Suppressor macrophage (primary cell): ENCODE results near the gene XPO5.
"Not testable (repeated sequence)": the region's sequence is repeated elsewhere in the genome, so short reads cannot be mapped to it uniquely, and the experiment has no call there.

ENCODE experiments used
- DNase-seq, 4 experiments: peaks; one replicate each; pipeline ENCODE4 v3.0.0-alpha.2; 2020 to 2022

Gene XPO5

DNA sequence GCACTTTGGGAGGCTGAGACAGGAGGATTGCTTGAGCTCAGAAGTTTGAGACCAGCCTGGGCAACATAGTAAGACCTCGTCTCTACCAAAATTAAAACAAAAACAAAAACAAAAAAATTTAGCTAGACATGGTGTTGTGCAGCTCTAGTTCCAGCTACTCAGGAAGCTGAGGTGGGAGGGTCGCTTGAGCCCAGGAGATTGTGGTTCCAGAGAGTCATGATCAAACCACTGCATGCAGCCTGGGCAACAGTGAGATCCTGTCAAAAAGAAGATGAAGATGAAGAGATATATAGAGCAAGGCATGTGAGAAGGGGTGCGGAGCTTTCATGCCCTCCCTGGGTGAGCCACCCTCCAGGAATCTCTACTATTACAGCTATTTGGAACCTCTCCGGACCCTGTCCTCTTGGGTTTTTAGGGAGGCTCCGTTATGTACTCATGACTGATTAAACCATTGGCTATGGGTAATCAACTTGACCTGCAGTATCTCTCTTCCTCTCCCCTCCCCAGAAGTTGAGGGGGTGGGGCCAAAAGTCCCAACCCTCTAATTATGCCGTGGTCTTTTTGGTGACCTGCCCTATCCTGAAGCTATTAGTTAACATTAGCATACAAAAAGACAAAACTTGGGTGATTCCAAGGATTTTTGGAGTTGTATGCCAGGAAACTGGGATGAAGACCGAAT is 9.2 kb upstream of the XPO5 start:
- DNase-seq: no peak

GRCh38 chr6:43582911-43583310 is 7.1 kb upstream of the XPO5 start:
- no peak for DNase-seq

- no peak for DNase-seq
Observed at GRCh38 chr6:43579171-43579570, 3.3 kb upstream of the XPO5 start.

GRCh38 chr6:43578748-43579147 is 2.9 kb upstream of the XPO5 start:
- DNase-seq: no peak

DNA sequence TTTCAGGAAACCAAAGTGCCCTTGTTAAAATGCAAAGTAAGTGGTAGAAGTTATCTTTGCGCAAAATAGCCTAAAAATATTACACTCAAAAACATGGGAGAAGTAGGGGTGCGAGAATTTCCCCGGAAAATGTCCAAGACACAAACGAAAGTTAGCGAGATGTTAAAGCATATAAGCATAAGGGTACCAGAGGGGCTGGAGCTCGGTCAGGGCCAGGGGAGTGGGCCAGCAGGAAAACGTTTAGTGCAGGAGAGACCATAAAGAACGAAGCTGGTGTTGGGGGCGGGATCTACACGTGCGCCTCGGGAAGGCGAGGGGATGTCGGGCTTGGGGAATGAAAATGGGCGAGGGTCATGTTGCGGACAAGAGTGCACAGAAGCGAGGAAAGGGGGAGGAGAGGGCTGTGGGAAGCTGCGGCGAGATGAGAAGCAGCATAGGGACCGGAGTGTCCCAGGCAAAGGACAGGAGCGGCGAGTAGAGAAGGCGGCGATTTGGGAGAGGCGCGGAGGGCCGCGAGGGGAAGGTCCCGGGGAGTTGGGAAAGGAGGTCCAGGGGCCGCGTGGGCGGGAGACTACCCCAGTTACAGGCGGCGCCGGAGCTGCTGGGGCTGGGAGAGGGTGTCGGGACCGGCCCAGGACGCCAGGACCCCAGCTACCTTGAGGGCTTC is 600 bp downstream of the XPO5 start:
- DNase-seq: peak; percentile 52 to 81 (median 70)

GRCh38 chr6:43572015-43572414 is 3.8 kb downstream of the XPO5 start:
- no peak for DNase-seq

- DNase-seq: peak in 3 of 4 experiments; percentile 3 to 11 (median 11)
Observed at GRCh38 chr6:43570876-43571441, 4.9 kb downstream of the XPO5 start.

DNA sequence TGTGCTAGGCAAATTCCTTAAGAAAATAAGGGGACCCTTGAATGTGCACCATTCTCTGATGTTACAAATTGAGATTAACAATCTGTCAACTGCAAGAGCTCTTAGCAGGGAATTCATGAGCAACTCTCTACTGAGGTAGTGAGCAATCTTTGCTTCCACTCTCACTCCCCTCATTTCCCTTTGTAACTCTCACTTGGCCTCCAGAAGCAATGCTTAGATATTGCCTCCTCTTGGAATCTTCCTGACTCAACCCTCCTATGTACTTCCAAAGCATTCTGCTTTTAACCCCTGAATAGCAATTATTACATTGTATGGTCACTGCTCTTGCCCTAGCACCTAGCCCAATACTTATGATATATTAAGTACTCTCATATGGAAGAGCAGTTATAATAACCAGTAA is 16.5 kb downstream of the XPO5 start:
- DNase-seq: no peak

DNA sequence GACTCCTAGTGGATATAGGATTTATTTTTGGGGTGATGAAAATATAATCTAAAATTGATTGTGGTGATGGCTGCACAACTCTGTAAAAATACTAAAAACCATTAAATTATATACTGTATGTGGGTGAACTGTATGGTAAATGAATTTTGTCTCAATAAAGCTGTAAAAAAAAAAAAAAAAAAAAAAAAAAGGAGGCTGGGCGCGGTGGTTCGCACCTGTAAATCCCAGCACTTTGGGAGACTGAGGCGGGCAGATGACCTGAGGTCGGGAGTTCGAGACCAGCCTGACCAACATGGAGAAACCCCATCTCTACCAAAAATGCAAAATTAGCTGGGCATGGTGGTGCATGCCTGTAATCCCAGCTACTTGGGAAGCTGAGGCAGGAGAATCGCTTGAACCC is 18.2 kb downstream of the XPO5 start:
- DNase-seq: not testable (repeated sequence)

DNA sequence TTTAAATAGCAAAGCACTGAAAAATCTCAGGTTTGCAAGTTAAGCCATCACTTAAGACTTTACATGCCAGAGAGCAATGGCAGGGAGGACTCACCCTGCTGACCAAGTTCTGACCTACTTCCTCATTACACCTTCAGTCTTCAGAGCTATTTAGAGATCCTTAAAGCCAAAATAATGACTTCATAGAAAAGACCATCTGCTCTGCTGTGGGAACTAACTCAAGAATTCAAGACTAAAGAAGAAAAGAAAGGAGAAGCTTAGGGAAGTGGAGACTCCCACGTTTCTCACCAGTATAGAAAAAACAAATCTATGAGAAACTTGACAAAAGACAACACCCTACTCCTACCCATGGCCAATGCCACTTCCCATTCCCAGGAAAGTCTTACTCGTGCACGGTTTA is 28.6 kb downstream of the XPO5 start:
- peak; percentile 29 to 66 (median 47) for DNase-seq

DNA sequence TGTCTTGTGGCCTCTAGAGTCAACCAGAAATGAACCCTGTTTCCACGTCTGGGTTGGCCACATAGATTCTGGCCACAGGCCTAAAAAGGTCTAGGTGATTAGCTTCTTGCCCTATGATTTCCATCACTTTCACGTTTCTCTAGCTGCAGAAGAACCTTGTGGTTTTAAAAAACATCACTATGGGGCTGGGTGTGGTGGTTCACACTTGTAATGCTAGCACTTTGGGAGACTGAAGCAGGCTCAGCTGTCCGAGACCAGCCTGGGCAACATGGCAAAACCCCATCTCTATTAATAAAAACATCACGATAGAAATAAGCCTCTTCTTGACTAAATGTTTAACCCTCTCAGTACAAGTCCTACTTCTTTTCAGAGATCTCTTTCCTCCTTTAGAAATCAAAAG is 31.4 kb downstream of the XPO5 start:
- DNase-seq: no peak

DNA sequence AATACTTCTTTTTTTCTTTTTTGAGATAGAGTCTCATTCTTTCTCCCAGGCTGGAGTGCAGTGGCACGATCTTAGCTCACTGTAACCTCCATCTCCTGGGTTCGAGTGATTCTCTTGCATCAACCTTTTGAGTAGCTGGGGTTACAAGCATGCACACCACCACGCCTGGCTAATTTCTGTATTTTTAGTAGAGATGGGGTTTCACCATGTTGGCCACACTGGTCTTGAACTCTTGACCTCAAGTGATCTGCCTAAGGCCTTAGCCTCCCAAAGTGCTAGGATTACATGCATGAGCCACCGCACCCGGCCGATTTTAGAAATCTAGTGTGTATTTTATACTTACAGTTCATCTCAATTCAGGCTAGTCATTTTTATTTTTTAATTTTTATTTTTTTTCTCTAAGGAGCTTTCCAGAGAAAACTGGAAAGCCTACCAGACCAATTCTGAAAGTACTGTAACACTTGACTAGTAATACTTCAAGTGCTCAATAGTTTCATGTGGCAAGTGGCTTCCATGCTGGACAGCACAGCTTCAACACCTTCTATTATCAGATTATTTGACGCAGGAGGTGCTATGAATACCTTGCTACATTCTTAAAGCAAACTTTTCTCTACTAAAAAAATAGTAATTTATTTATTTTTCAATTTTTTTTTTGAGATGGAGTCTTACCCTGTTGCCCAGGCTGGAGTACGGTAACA is 33.9 kb downstream of the XPO5 start:
- DNase-seq: no peak

DNA sequence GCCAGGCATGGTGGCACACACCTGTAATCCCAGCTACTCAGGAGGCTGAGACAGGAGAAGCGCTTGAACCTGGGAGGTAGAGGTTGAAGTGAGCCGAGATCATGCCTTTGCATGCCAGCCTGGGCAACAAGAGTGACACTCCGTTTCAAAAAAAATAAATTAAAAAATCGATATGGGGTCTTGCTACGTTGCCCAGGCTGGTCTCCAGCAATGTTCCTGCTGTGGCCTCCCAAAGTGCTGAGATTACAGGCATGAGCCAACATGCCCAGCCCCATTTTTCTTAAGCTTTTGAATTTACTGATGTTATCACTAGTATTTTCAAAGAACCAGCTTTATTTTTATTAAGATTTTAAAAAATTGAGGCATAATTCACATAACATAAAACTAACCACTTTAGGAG is 35.3 kb downstream of the XPO5 start:
- no peak for DNase-seq

- DNase-seq: not testable (repeated sequence)
Observed at GRCh38 chr6:43539409-43539808, 36.4 kb downstream of the XPO5 start.

DNA sequence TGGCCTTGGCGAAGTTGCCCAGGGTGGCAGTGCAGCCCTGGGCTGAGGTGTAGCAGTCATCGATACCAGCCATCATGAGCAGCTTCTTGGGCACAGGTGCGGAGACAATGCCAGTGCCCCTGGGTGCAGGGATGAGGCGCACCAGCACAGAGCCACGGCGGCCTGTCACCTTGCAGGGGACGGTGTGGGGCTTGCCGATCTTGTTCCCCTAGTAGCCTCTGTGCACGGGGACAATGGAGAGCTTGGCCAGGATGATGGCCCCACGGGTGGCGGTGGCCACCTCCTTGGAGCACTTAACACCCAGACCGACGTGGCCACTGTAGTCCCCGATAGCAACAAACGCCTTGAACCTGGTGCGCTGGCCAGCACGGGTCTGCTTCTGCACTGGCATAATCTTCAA is 36.9 kb downstream of the XPO5 start:
- DNase-seq: not testable (repeated sequence)

DNA sequence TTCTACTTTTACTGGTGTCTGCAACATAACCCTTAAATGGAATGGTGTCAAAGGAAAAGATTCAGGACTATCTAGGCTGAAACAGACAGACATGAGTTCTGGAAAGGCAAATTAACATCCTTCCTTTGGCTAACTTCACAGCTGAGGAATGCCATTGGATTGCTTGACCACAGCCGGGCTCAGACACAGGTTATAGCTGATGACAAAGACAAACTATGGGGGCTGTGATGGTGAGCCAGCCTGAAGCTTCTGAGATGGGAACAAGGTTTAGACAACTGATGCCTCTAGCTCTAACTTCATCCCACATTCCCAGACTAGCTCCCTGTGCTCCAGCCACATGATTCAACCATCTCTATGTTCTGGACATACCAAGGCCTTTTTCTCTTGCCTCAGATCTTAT is 43.6 kb downstream of the XPO5 start:
- DNase-seq: no peak

- no peak for DNase-seq
Observed at GRCh38 chr6:43524483-43524961, 51.3 kb downstream of the XPO5 start.

DNA sequence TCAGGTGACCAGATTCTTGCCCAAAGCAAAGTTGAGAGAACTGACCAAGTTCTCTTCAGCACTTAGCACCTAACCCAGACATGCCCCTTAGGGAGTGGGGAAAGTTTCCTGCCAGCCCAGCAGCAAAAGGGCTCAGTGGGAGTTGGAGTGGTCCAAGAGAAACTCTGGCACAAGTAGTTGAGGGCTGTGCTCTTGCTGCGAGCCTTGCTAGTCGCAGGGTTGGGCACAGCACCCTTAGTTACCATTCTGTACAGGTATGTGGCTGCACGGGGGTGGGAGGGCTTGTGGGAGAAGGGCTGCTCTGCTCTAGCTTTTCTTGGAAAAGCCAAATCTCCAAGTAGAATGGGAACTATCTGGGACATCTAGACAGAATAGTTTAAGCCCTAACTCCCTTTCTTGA is 52.6 kb downstream of the XPO5 start:
- no peak for DNase-seq

DNA sequence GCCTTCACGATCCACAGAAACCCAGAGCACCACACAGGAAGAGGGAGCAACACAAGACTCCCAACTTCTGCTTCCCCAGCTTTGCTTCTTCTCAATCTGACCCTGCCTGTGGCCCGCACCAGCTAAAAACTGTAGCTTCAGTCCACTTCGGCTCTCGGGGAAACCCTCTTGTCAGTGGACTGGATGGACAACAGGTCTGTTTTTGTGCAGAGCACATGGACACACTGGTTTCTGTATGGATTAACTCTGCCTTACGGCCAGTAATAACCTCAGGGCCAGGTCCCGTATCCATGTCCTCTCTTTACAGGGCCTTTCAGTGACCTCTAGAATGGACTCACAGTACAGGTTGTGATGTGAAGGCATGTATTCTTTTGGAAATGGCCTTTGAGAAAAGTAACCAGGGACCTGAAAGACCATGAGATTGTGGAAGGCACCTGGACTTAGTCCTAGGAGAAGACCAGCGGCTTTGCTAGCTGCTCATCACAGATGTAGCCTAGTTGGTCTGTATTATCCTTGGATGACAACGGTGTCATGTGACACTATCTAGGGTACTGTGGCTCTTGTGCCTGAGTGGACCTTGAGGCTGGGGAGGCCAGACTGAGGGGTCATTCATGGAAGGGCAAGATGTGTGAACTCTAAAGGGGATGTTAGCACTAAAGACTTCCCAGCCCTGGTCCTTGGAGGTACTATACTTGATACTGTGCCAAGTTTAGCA is 53.1 kb downstream of the XPO5 start:
- no peak for DNase-seq

DNA sequence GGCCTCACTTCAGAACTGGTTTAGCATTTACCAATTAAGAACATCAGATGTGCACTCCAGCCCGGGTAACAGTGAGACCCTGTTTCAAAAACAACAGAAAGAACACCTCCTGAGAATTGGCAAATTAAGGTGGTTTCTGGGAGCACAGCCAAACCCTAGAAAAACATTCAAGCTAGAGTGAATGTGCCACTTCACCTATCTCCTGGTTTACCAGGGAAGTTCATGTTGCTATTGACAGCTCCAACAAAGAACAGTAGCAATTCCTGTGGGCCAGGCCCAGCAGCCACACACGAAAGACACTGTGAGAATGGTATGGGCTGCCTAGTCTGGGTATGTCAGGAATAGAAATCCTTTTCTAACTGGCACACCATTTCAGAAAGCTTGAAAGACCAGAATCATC is 54.0 kb downstream of the XPO5 start:
- no peak for DNase-seq

DNA sequence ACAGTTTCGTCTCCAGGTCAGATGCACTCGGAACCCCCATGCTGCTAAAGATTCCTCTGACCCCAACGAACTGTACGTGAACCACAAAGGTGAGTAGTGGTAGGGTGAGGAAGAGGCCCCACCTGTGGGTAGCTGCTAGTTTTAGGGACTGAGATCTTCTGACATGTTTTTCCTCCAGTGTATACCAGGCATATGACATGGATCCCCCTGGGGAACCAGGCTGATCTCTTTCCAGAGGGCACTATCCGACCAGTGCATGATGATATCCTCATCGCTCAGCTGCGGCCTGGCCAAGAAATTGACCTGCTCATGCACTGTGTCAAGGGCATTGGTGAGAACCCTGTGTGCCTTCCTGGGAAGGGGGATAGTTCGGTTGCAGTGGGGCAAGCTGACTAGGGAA is 55.7 kb downstream of the XPO5 start:
- no peak for DNase-seq

- DNase-seq: peak in 3 of 4 experiments; percentile 6 to 27 (median 10)
Observed at GRCh38 chr6:43517505-43518357, 58.1 kb downstream of the XPO5 start.
